Breast epithelium (tissue), 3 donors: ENCODE measurements around the gene MYH9.

Experiments
- CTCF ChIP-seq, 3 donors: fragments of 450-650 bp; IDR thresholded peaks; one replicate each; pipeline ENCODE4 v1.5.1; 2016 to 2017; ENCODE audit warnings: antibody characterized with exemption in 3 of 3, mild to moderate bottlenecking in 3 of 3, moderate library complexity in 3 of 3
- POLR2A ChIP-seq: fragments of 450-650 bp; IDR thresholded peaks from one replicate; pipeline ENCODE4 v1.6.1; 2016; ENCODE audit warnings: antibody characterized with exemption, mild to moderate bottlenecking, moderate library complexity
- POLR2AphosphoS5 ChIP-seq, 3 donors: sonication (generic); formaldehyde crosslinking; IDR thresholded peaks; one replicate each; pipeline ENCODE4 v1.6.1; 2017; ENCODE audit warnings: antibody characterized with exemption in 3 of 3

GRCh38 chr22:36333644-36334043 is 54.1 kb downstream of the MYH9 start:
- TF ChIP-seq CTCF (IDR thresholded peaks at IDR 0.05) (no peak), POLR2A (no peak), POLR2AphosphoS5 (IDR thresholded peaks at IDR 0.05) (peak in 1 of 3 donors; percentile 7)
